Activated CD4-positive, alpha-beta T cell treated with anti-CD3 and anti-CD28 coated beads, Interleukin-2, amount 50 U/mL, for 4 hours (primary cell): ENCODE measurements around the gene NUMB.
A peak's percentile ranks its signal among the peaks of the same experiment; 100 is the strongest.

Experiments
- DNase-seq, 2 experiments: peaks; one replicate each; pipeline ENCODE4 v3.0.0-alpha.2; 2020

Gene NUMB

GRCh38 chr14:73258076-73258475 is 200.3 kb downstream of the NUMB start:
- no peak for DNase-seq

GRCh38 chr14:73255693-73256225 is 202.6 kb downstream of the NUMB start:
- DNase-seq, result no peak

- no peak for DNase-seq
Observed at GRCh38 chr14:73255005-73255400, 203.3 kb downstream of the NUMB start.

GRCh38 chr14:73254247-73255004 is 203.9 kb downstream of the NUMB start:
- no peak for DNase-seq

GRCh38 chr14:73253721-73254120 is 204.6 kb downstream of the NUMB start:
- DNase-seq, result no peak

GRCh38 chr14:73253323-73253610 is 205.1 kb downstream of the NUMB start:
- DNase-seq, result no peak

GRCh38 chr14:73252491-73253322 is 205.6 kb downstream of the NUMB start:
- DNase-seq, result no peak

GRCh38 chr14:73251516-73252215 is 206.7 kb downstream of the NUMB start:
- DNase-seq, result no peak

- DNase-seq, result no peak
Observed at GRCh38 chr14:73250781-73251500, 207.4 kb downstream of the NUMB start.

GRCh38 chr14:73250317-73250713 is 208.0 kb downstream of the NUMB start:
- no peak for DNase-seq

GRCh38 chr14:73249564-73250316 is 208.6 kb downstream of the NUMB start:
- DNase-seq, result no peak

GRCh38 chr14:73249108-73249507 is 209.2 kb downstream of the NUMB start:
- DNase-seq, result no peak

GRCh38 chr14:73248108-73248868 is 210.1 kb downstream of the NUMB start:
- no peak for DNase-seq

- DNase-seq, result no peak
Observed at GRCh38 chr14:73246387-73247150, 211.8 kb downstream of the NUMB start.

- peak; percentile 16 to 18 for DNase-seq
Observed at GRCh38 chr14:73245480-73246325, 212.6 kb downstream of the NUMB start.

- DNase-seq, result no peak
Observed at GRCh38 chr14:73244541-73245290, 213.6 kb downstream of the NUMB start.

GRCh38 chr14:73243748-73244147 is 214.6 kb downstream of the NUMB start:
- DNase-seq, result no peak

- DNase-seq, result no peak
Observed at GRCh38 chr14:73243341-73243740, 215.0 kb downstream of the NUMB start.
